Body of pancreas (tissue), 4 donors: ENCODE measurements around the gene PRKAG2. TPM values are rescaled to one million over a fixed set of nuclear protein-coding genes. Genes with fewer than 3 reads are reported as not detected.

Experiments
- ATAC-seq: fragments of 150-250 bp; one replicate; pipeline ENCODE4 v1.9.1; 2016
- DNase-seq, 4 donors: peaks; one replicate each; pipeline ENCODE4 v3.0.0-alpha.2; 2019
- H3K27ac ChIP-seq, 4 donors: fragments of 200-600 bp; sonication (generic); 1 replicate in 3 of 4; 2 replicates in 1 of 4; pipeline versions ENCODE4 v1.5.1 to v1.6.1; 2016 to 2019; ENCODE audit warnings: mild to moderate bottlenecking in 1 of 4, mixed read lengths in 1 of 4, moderate library complexity in 1 of 4
- H3K27me3 ChIP-seq, 2 donors: fragments of 200-600 bp; sonication (generic); one replicate each; pipeline ENCODE4 v1.6.0; 2016; ENCODE audit warnings: mild to moderate bottlenecking in 1 of 2
- H3K36me3 ChIP-seq, 2 donors: fragments of 200-600 bp; sonication (generic); replicated peaks in 1 of 2; 2 replicates each; pipeline ENCODE4 v1.5.1; 2016; ENCODE audit warnings: low read depth in 2 of 2; ENCODE audit not compliant: insufficient read depth in 1 of 2
- H3K4me1 ChIP-seq: fragments of 200-600 bp; sonication (generic); one replicate; pipeline ENCODE4 v1.6.0; 2016
- H3K4me3 ChIP-seq, 2 donors: fragments of 200-600 bp; sonication (generic); 1 replicate in 1 of 2; 2 replicates in 1 of 2; pipeline ENCODE4 v1.5.1; 2016 to 2019
- H3K9me3 ChIP-seq, 3 donors: fragments of 200-600 bp; sonication (generic); 1 replicate in 2 of 3; 2 replicates in 1 of 3; pipeline ENCODE4 v1.5.1; 2016
- CTCF ChIP-seq, 7 experiments: fragments of 450-650 bp in 4 of 7; fragments of 200-600 bp in 3 of 7; sonication (generic) in 3 of 7; IDR thresholded peaks; one replicate each; pipeline ENCODE4 v1.5.1; 2016 to 2019; ENCODE audit warnings: antibody characterized with exemption in 7 of 7
- POLR2A ChIP-seq, 3 donors: fragments of 450-650 bp; IDR thresholded peaks; one replicate each; pipeline ENCODE4 v1.6.1; 2016; ENCODE audit warnings: antibody characterized with exemption in 3 of 3, mild to moderate bottlenecking in 2 of 3
- WGBS, 2 donors: methylation state at CpG; one replicate each; pipeline ENCODE4 v1.1.5; 2017; 5-methylcytosine and 5-hydroxymethylcytosine counted together
- intact Hi-C: fragments of 100-400 bp; cut with DNase I; formaldehyde crosslinking; loops from one replicate; pipeline ENCODE4 v1.15.1; 2023
- total RNA-seq, 2 donors: library from RNA; depleted of rRNA; stranded (reverse); fragments of >200 nt; gene quantifications; one replicate each; pipeline ENCODE4 v1.1.0, GENCODE V29; 2016

PRKAG2 gene
- total RNA-seq, 2 donors from 2014 or later, result 9.9 to 24.4 TPM

- no peak overlapping the region for H3K27ac ChIP-seq
These were observed 320.3 kb downstream of the PRKAG2 start for GRCh38 chr7:151556592-151556991.

DNA sequence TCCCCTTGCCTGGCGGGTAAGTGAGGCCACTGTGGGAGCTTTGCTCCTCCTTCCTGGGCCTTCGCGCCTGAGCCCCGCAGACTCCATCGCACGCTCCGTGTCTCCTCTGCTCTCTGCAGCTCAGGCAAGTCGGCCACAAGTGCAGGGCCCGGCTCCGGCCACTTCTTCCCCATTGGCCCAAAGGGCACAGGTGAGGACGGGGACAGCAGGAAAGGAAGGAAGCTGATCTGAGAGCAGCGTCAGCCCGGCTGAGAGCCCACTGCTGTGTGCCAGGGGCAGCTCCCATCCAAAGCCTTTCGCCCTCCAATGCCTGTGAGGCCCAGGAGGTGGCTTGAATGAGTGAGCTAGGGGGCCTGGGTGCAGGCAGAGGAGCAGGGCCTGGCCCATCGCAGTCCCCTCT, 323.6 kb downstream of the PRKAG2 start:
- peaks cover 36% of the 10 kb centered on the region for H3K4me1 ChIP-seq
- no peaks in the 10 kb centered on the region for H3K36me3 ChIP-seq
- no peak overlapping the region for H3K4me3 ChIP-seq
- intact Hi-C loops, result no loop called here
- TF ChIP-seq CTCF (IDR thresholded peaks at IDR 0.05) (no peak), POLR2A (IDR thresholded peaks at IDR 0.05) (no peak)
- peak overlapping the region in 1 of 4 donors; percentile 66 for H3K27ac ChIP-seq
- H3K9me3 ChIP-seq, result no peaks in the 10 kb centered on the region
- WGBS, 2 donors, result 72 to 81% methylated on average over 11 to 14 of the region's 15 CpGs
- H3K27me3 ChIP-seq, result no peaks in the 10 kb centered on the region
- no peak for DNase-seq
- no peak for ATAC-seq

More at GRCh38 chr7:151556592-151556991, 320.3 kb downstream of the PRKAG2 start:
- Histone ChIP-seq H3K4me1 (peaks cover 23% of the 10 kb centered on the region), H3K4me3 (no peak overlapping the region), H3K27me3 (no peaks in the 10 kb centered on the region), H3K36me3 (peaks cover 0 to 5% of the 10 kb centered on the region in 2 donors), H3K9me3 (no peaks in the 10 kb centered on the region)
- no peak for TF ChIP-seq POLR2A (IDR thresholded peaks at IDR 0.05)
- no peak for TF ChIP-seq CTCF (IDR thresholded peaks at IDR 0.05)
- 96 to 97% methylated on average over 12 of the region's 12 CpGs for WGBS, 2 donors
- intact Hi-C loops, result no loop called here
- ATAC-seq, result no peak
- DNase-seq, result no peak

DNA sequence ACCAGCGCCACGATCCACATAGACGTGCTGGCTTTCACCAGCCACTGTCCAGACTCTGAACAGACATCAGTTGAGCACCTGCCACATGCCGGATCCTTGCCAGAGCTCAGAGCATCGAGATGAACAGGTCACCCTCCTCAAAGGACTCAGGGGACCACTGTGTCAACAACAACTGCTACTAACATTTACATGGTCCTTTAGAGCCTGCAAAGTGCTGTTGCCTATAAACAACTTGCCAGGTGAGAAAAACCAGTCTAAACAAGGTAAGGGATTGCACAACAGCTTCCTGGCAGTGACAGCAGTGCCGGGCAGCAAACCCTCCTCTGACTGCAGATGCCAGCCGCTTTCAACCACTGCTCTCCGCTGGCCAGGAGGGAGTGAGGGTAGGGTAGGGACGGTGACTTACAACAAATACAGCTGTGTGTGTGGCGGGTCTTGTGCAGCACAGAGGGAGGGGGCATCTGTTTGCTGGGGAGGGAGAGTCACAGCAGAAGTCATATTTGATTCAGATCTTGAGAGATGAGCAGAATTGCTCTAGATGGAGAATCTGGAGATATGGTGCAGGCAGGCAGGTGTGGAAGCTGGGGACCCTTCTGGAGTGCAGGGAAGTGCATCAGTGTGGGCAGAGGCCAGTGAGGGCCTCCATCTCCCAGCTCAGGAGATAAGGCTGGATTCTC, 324.4 kb downstream of the PRKAG2 start:
- Histone ChIP-seq H3K4me3 (no peak overlapping the region), H3K27ac (peak overlapping the region; percentile 31 to 73 (median 50))
- peak; percentile 79 to 91 (median 85) for DNase-seq

GRCh38 chr7:151551820-151552219, 325.1 kb downstream of the PRKAG2 start:
- H3K4me1 ChIP-seq, result peaks cover 36% of the 10 kb centered on the region
- no peaks in the 10 kb centered on the region for H3K36me3 ChIP-seq
- H3K27ac ChIP-seq, result peak overlapping the region; percentile 31 to 73 (median 50)
- 85 to 86% methylated on average over 7 of the region's 7 CpGs for WGBS, 2 donors
- no peaks in the 10 kb centered on the region for H3K9me3 ChIP-seq
- intact Hi-C loops, result no loop called here
- no peak overlapping the region for H3K4me3 ChIP-seq
- no peak for TF ChIP-seq CTCF (IDR thresholded peaks at IDR 0.05)
- TF ChIP-seq POLR2A (IDR thresholded peaks at IDR 0.05), result no peak
- DNase-seq (no peak), ATAC-seq (no peak)
- no peaks in the 10 kb centered on the region for H3K27me3 ChIP-seq

More for the DNA sequence above, 324.4 kb downstream of the PRKAG2 start:
- H3K36me3 ChIP-seq, result no peaks in the 10 kb centered on the region
- intact Hi-C loops, result no loop called here
- no peaks in the 10 kb centered on the region for H3K9me3 ChIP-seq
- peak; percentile 96 for ATAC-seq
- 2 to 28% methylated on average over 7 to 10 of the region's 10 CpGs for WGBS, 2 donors
- peaks cover 36% of the 10 kb centered on the region for H3K4me1 ChIP-seq
- H3K27me3 ChIP-seq, result no peaks in the 10 kb centered on the region
- TF ChIP-seq POLR2A (IDR thresholded peaks at IDR 0.05), result peak in 2 of 3 donors; percentile 9 to 15
- peak in 3 of 7 experiments; percentile 3 to 7 (median 4) for TF ChIP-seq CTCF (IDR thresholded peaks at IDR 0.05)
